Transverse colon (tissue), 3 donors: Measurements from ENCODE around the gene PNCK.

Experiments
- EP300 ChIP-seq: sonication (generic); formaldehyde crosslinking; IDR thresholded peaks from one replicate; pipeline ENCODE4 v1.6.1; 2017; ENCODE audit warnings: antibody characterized with exemption, low read depth
- TF ChIP-seq, protein P1 (sequence below), 5 experiments: fragments of 200-600 bp in 3 of 5; fragments of 450-650 bp in 2 of 5; sonication (generic) in 3 of 5; IDR thresholded peaks; 1 replicate in 2 of 5; 2 replicates in 3 of 5; pipeline ENCODE4 v1.5.1; 2016 to 2017; ENCODE audit warnings: antibody characterized with exemption in 5 of 5, inconsistent platforms in 3 of 5, mild to moderate bottlenecking in 2 of 5, moderate library complexity in 1 of 5

- TF ChIP-seq, protein P1, sequence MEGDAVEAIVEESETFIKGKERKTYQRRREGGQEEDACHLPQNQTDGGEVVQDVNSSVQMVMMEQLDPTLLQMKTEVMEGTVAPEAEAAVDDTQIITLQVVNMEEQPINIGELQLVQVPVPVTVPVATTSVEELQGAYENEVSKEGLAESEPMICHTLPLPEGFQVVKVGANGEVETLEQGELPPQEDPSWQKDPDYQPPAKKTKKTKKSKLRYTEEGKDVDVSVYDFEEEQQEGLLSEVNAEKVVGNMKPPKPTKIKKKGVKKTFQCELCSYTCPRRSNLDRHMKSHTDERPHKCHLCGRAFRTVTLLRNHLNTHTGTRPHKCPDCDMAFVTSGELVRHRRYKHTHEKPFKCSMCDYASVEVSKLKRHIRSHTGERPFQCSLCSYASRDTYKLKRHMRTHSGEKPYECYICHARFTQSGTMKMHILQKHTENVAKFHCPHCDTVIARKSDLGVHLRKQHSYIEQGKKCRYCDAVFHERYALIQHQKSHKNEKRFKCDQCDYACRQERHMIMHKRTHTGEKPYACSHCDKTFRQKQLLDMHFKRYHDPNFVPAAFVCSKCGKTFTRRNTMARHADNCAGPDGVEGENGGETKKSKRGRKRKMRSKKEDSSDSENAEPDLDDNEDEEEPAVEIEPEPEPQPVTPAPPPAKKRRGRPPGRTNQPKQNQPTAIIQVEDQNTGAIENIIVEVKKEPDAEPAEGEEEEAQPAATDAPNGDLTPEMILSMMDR (IDR thresholded peaks at IDR 0.05): no peak
- no peak for TF ChIP-seq EP300
These were observed 13.1 kb upstream of the PNCK start for GRCh38 chrX:153686711-153687110.
